Bronchial epithelial cell (primary cell): ENCODE data around the gene SLC9A1. TPM values are rescaled to one million over a fixed set of nuclear protein-coding genes. Genes with fewer than 3 reads are reported as not detected.

Source experiments
- DNase-seq: peaks from one replicate; pipeline ENCODE4 v3.0.0-alpha.2; 2010; ENCODE audit warnings: low read depth
- FAIRE-seq: peaks from 2 replicates; lab custom pipeline; 2011; peaks lifted over from hg19 to GRCh38; lab: Jason Lieb, UNC
- H3K27me3 ChIP-seq: 2 replicates; pipeline ENCODE4 v1.5.1; 2011; ENCODE audit warnings: low read length; ENCODE audit not compliant: control insufficient read depth, insufficient read depth
- H3K36me3 ChIP-seq: 2 replicates; pipeline ENCODE4 v1.5.1; 2011; ENCODE audit warnings: low read length; ENCODE audit not compliant: control insufficient read depth, insufficient read depth
- H3K4me3 ChIP-seq: 2 replicates; pipeline ENCODE4 v1.5.1; 2011; ENCODE audit warnings: mild to moderate bottlenecking, low read depth, low read length, control low read depth
- CTCF ChIP-seq: IDR thresholded peaks from 2 replicates; pipeline ENCODE4 v1.5.1; 2011; ENCODE audit warnings: mild to moderate bottlenecking, moderate library complexity, low read length, control low read depth, inconsistent platforms; ENCODE audit not compliant: insufficient read depth, severe bottlenecking
- total RNA-seq: library from RNA; depleted of rRNA; stranded (reverse); fragments of >200 nt; gene quantifications from 2 replicates; pipeline ENCODE4 v1.2.1, GENCODE V29; 2014

Gene SLC9A1
- total RNA-seq, 1 donor from 2014 or later = 5.0 TPM

GRCh38 chr1:27124405-27124804 lies 30.5 kb downstream of the SLC9A1 start:
- DNase-seq (no peak), FAIRE-seq (no peak)
- no peak overlapping the region for H3K4me3 ChIP-seq
- H3K36me3 ChIP-seq = peaks cover 10% of the 10 kb centered on the region
- no peak for TF ChIP-seq CTCF
- no peaks in the 10 kb centered on the region for H3K27me3 ChIP-seq

DNA sequence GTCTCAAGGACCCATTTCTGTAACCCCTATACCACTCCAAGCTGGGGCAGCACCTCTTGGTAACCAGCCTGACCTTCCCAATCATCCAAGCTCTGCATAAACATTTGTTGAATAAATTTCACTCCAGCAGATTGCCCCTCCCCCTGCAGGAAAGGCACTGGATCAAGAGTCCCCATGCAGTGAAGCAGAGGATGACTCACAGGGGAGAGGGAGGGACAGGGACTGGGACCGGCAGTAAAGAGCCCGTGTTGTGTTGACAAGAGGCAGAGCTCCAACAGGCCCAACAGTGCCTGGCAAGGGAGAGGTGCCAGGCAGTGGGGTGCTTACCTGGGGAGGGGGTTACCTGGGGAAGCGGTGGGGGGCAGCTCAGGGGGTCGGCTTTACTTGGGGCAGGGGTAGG lies 32.3 kb downstream of the SLC9A1 start:
- DNase-seq (peak; percentile 64), FAIRE-seq (no peak)
- H3K4me3 ChIP-seq = no peak overlapping the region
- peaks cover 6% of the 10 kb centered on the region for H3K36me3 ChIP-seq
- no peaks in the 10 kb centered on the region for H3K27me3 ChIP-seq
- TF ChIP-seq CTCF = no peak

- no peak overlapping the region for H3K4me3 ChIP-seq
- H3K36me3 ChIP-seq = no peaks in the 10 kb centered on the region
- TF ChIP-seq CTCF = no peak
- DNase-seq (no peak), FAIRE-seq (no peak)
- no peaks in the 10 kb centered on the region for H3K27me3 ChIP-seq
Observed at GRCh38 chr1:27120854-27121253, 34.1 kb downstream of the SLC9A1 start.

GRCh38 chr1:27118440-27118689 lies 36.6 kb downstream of the SLC9A1 start:
- Histone ChIP-seq H3K36me3 (peaks cover 2% of the 10 kb centered on the region), H3K27me3 (no peaks in the 10 kb centered on the region), H3K4me3 (no peak overlapping the region)
- FAIRE-seq (no peak), DNase-seq (no peak)
- TF ChIP-seq CTCF = no peak

DNA sequence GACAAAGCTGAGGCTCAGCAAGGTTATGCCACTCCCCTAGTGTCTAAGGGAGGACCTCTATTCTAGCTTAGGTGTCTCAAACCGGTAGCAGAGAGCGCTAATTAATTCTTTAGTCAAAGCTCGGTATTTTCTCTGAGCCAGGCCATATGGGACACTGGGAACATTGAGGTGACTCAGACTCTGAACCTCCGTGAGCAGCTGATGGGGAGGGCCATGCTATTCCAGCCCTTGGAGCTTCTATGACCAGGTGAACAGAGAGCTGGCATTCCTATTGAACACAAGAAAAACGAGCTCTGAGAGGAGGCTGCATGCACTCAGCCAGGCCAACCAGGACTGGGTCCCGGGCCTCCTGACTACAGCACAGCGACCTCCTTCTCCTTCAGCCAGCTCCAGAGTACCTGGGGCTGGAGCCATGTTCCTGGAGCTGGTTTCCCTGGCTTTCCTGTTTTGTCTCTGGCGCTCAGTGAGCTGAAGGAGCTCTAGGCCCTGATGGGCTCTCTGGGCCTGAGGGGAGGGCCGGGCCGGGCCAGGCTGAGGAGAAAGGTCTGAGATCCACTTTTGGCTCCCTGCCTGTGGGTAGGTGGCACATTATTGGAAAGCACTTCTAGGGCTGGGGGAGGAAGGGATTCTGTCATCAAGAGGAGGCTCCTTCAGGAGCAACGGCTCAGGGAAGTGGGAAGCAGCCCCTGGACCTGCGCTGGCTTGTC lies 37.0 kb downstream of the SLC9A1 start:
- H3K4me3 ChIP-seq = no peak overlapping the region
- FAIRE-seq (no peak), DNase-seq (peak; percentile 63)
- H3K27me3 ChIP-seq = no peaks in the 10 kb centered on the region
- peaks cover 2% of the 10 kb centered on the region for H3K36me3 ChIP-seq
- TF ChIP-seq CTCF = no peak

GRCh38 chr1:27116697-27117096 lies 38.2 kb downstream of the SLC9A1 start:
- H3K36me3 ChIP-seq = peaks cover 2% of the 10 kb centered on the region
- DNase-seq = peak; percentile 43
- peak; percentile 13 for FAIRE-seq
- no peak overlapping the region for H3K4me3 ChIP-seq
- no peak for TF ChIP-seq CTCF
- H3K27me3 ChIP-seq = no peaks in the 10 kb centered on the region
